ENCODE data around the gene UIMC1. TPM values are rescaled to one million over a fixed set of nuclear protein-coding genes. Genes with fewer than 3 reads are reported as not detected.

UIMC1 gene
- total RNA-seq, 1 experiment from 2014 or later = 53.0 TPM

DNA sequence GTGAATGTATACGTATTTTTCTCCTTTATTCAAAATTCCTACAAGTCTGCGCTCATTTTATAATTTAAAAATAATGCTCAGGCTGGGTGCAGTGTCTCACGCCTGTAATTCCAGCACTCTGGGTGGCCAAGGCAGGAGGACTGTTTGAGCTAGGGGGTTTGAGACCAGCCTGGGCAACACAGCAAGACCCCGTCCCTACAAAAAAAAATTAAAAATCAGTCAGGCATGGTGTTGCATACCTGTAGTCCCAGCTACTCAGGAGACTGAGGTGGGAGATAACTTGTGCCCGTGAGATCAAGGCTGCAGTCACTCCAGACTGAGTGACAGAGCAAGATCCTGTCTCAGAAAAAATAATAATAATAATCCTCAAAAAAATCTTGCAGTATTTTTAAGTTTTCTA, 7.8 kb downstream of the UIMC1 start:
- Histone ChIP-seq H3K14ac (ENCODE audit: insufficient read depth, low read length) (no peak overlapping the region), H4K8ac (replicated peaks; ENCODE audit: insufficient read length, low read depth, low read length) (no peak overlapping the region), H4K91ac (ENCODE audit: insufficient read length, low read depth, low read length) (no peak overlapping the region), H2BK5ac (ENCODE audit: insufficient read length, low read length) (no peak overlapping the region), H3K23me2 (ENCODE audit: insufficient read length, low read depth, low read length, poor library complexity, severe bottlenecking) (no peaks in the 10 kb centered on the region), H2AFZ (ENCODE audit: low read length) (no peak overlapping the region), H3K4me2 (ENCODE audit: insufficient read depth, insufficient read length, low read length) (no peak overlapping the region), H2BK20ac (ENCODE audit: low read depth, low read length, poor library complexity, severe bottlenecking) (no peak overlapping the region), H2AK5ac (ENCODE audit: insufficient read length, low read length) (no peak overlapping the region), H4K20me1 (ENCODE audit: control insufficient read depth, insufficient read depth, insufficient read length) (no peaks in the 10 kb centered on the region), H2BK120ac (ENCODE audit: low read depth, low read length, poor library complexity, severe bottlenecking) (no peak overlapping the region), H3K9ac (ENCODE audit: extremely low read depth, insufficient read length, low read length) (no peak overlapping the region), H3K23ac (ENCODE audit: insufficient read length, low read depth, low read length) (no peak overlapping the region), H3K27ac (ENCODE audit: insufficient read length, low read depth, low read length) (no peak overlapping the region), H3K56ac (ENCODE audit: insufficient read length, low read depth, low read length) (no peak overlapping the region), H3K4ac (ENCODE audit: low read depth, low read length) (no peak overlapping the region), H3K79me2 (ENCODE audit: insufficient read depth, low read length) (peaks cover 38% of the 10 kb centered on the region), H3K18ac (ENCODE audit: insufficient read length, low read depth, low read length) (no peak overlapping the region), H3K9me3 (ENCODE audit: control insufficient read depth, low read depth, low read length) (no peaks in the 10 kb centered on the region), H3K79me1 (ENCODE audit: insufficient read depth, low read depth, low read length, poor library complexity, severe bottlenecking) (peaks cover 14% of the 10 kb centered on the region), H3T11ph (ENCODE audit: low read length) (no peak overlapping the region), H2BK12ac (ENCODE audit: insufficient read length, low read depth, low read length) (no peak overlapping the region), H3K27me3 (ENCODE audit: insufficient read depth, low read length) (no peaks in the 10 kb centered on the region), H4K5ac (ENCODE audit: insufficient read length, low read depth, low read length) (no peak overlapping the region), H2BK15ac (ENCODE audit: low read depth, low read length) (no peak overlapping the region), H3K4me1 (ENCODE audit: insufficient read depth, low read length) (no peaks in the 10 kb centered on the region)
- Mint-ChIP-seq H3K9me3 (peaks cover 13 to 16% of the 10 kb centered on the region in 2 experiments), H3K36me3 (ENCODE audit: insufficient read depth in 1 of 3, low read depth in 3 of 3) (peaks cover 31 to 44% (median 34%) of the 10 kb centered on the region in 3 experiments), H3K27me3 (ENCODE audit: low read depth) (no peaks in the 10 kb centered on the region), H3K4me1 (peaks cover 12 to 15% of the 10 kb centered on the region in 2 experiments; a peak in 3 of 4 replicates), H3K4me3 (no peak overlapping the region), H3K27ac (no peak overlapping the region)
- TF ChIP-seq, protein P1, sequence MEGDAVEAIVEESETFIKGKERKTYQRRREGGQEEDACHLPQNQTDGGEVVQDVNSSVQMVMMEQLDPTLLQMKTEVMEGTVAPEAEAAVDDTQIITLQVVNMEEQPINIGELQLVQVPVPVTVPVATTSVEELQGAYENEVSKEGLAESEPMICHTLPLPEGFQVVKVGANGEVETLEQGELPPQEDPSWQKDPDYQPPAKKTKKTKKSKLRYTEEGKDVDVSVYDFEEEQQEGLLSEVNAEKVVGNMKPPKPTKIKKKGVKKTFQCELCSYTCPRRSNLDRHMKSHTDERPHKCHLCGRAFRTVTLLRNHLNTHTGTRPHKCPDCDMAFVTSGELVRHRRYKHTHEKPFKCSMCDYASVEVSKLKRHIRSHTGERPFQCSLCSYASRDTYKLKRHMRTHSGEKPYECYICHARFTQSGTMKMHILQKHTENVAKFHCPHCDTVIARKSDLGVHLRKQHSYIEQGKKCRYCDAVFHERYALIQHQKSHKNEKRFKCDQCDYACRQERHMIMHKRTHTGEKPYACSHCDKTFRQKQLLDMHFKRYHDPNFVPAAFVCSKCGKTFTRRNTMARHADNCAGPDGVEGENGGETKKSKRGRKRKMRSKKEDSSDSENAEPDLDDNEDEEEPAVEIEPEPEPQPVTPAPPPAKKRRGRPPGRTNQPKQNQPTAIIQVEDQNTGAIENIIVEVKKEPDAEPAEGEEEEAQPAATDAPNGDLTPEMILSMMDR (conservative IDR thresholded peaks at IDR 0.05) = no peak
- DNase-seq = no peak
- WGBS (ENCODE audit: extremely low coverage, insufficient read length, low lambda C conversion rate) = no CpG with 5 or more reads among the region's 5 CpGs

Data from H9 (cell line).